Measurements from ENCODE around the gene MFRP.

MFRP gene

DNA sequence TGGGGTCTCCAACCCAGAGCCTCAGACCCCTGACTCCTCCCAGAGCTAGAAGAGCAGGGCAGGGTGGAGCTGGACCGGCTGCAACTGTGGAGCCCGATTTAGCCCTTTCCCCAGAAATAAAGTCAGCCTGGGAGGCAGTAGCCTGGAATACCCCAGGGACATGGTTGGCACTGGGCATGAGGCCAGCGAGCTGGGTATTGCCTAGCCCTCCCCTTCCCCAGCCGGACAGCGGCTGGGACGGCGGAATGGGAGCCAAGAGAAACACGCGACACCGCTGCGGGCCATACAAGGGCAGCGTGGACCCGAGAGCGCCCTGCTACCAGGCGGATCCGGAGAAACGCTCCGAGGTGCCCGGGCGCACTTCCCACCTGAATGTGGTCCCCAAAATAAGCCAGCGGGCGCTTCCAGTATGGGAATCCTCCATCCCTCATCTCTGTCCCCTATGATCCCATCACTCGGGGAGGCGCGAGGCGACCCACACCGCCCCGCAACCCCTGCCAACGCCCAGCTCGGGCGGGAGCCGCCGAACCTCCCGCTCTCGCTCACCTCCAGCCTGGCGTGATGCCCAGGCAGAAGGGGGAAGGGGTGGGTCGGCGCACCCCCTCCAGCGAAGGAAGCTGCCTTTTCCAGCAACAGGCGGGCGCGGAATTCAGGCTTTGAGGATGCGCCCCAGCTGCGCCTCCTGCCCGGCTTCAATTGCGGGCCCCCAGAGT is 30.3 kb downstream of the MFRP start:
- no peak for DNase-seq (ENCODE audit: extremely low spot score)
- TF ChIP-seq, protein P1, sequence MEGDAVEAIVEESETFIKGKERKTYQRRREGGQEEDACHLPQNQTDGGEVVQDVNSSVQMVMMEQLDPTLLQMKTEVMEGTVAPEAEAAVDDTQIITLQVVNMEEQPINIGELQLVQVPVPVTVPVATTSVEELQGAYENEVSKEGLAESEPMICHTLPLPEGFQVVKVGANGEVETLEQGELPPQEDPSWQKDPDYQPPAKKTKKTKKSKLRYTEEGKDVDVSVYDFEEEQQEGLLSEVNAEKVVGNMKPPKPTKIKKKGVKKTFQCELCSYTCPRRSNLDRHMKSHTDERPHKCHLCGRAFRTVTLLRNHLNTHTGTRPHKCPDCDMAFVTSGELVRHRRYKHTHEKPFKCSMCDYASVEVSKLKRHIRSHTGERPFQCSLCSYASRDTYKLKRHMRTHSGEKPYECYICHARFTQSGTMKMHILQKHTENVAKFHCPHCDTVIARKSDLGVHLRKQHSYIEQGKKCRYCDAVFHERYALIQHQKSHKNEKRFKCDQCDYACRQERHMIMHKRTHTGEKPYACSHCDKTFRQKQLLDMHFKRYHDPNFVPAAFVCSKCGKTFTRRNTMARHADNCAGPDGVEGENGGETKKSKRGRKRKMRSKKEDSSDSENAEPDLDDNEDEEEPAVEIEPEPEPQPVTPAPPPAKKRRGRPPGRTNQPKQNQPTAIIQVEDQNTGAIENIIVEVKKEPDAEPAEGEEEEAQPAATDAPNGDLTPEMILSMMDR (IDR thresholded peaks at IDR 0.05; ENCODE audit: control extremely low read depth, extremely low read depth, low read depth, missing control alignments), result no peak
- ChIA-PET CTCF (interaction anchor here (0.9 to 3.9 kb wide), 7 partner anchors 6 to 170 kb away, joined by 3 to 41 read pairs (median 6); no protein-coding TSS in a partner anchor), POLR2A (no interaction called here)

DNA sequence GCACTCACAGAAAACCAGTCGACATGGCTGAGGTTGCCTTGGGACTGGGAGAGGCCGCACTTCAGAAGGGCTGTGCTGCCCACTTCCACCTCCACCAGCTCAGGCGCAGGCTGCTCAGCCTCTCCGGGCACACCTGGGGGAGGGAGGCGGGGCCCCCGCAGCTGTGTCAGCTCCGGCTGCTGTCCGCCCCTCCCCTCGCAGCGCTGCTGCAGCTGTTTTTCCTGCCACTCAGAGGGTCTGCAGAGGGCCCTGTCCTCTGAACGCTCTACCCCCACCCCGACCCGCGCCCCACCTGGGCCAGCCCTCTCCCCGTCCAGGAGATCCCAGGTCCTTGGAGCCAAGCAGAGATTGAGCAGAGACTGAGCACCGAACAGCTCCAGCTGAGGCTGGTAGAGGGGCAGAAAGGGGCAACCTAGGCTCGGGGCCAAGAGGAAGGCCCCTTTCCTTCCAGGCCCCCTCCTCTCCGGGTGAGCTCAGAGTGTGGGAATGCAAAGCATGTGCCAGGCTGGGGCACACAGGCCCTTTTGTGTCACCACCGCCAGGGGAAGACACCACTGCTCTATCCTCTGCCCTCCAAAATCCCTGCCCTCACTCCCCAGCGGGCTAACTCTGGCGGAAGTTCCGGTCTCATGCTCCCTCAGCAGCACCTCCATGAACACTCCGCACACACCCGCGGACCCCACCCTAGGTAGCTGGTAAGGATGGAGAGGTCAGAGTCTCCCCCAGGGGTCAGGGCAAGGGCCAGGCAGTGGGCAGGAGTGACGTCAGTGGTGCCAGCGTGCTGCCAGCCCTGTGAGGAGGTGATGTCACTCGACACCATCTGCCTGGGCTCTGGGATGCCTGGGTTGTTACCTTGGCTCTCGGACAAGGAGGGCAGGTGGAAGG is 31.1 kb downstream of the MFRP start:
- ChIA-PET CTCF (interaction anchor here (0.9 to 3.9 kb wide), 7 partner anchors 7 to 170 kb away, joined by 3 to 41 read pairs (median 5); no protein-coding TSS in a partner anchor), POLR2A (no interaction called here)
- TF ChIP-seq, protein P1 (IDR thresholded peaks at IDR 0.05; ENCODE audit: control extremely low read depth, extremely low read depth, low read depth, missing control alignments), result no peak
- no peak for DNase-seq (ENCODE audit: extremely low spot score)

DNA sequence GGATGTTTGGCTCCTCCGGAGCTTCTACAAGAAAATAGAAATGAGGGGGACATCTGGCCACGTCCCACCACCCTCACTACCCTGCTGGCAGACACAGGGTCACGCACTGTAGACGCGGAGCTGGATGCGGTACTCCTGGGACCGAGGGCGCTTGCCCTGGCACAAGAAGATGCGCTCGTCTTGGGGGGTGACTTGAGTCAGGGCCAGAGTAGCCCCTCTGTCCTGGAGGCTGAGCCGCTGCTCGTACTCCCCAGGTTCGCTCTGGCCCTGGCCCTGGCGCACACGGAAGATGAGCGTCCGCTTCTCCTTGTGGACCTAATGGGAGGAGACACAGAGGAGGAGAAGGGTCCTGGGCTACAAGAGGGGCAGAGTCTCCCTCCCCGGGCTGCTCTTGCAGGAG is 31.8 kb downstream of the MFRP start:
- ChIA-PET CTCF (interaction anchor here (1.0 to 3.9 kb wide), 6 partner anchors 8 to 169 kb away, joined by 4 to 41 read pairs (median 6); no protein-coding TSS in a partner anchor), POLR2A (no interaction called here)
- no peak for DNase-seq (ENCODE audit: extremely low spot score)
- TF ChIP-seq, protein P1 (IDR thresholded peaks at IDR 0.05; ENCODE audit: control extremely low read depth, extremely low read depth, low read depth, missing control alignments), result no peak

DNA sequence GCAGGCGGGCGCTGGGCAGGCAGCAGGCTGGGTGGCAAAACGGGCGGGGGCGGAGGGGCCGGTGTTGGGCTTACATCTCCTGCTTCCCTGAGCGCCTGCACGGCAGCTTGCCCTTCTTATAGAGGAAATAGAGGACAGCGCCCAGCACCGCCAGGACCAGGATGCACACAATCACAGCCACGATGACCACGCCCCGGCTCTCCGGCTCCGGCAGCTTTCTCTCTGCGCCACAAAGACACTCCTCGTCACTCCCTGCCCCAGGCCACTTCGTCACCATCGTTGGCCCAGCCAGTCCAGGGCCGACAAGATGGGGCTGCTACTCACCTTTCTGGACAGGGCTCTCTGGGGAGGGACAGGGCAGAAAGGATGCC is 35.8 kb downstream of the MFRP start:
- DNase-seq (ENCODE audit: extremely low spot score), result no peak
- CTCF ChIA-PET, result interaction anchor here (0.7 to 9.7 kb wide), 5 partner anchors 12 to 105 kb away, joined by 3 to 85 read pairs (median 18); partner anchors contain the start of gene CBL
- POLR2A ChIA-PET, result no interaction called here
- TF ChIP-seq, protein P1 (IDR thresholded peaks at IDR 0.05; ENCODE audit: control extremely low read depth, extremely low read depth, low read depth, missing control alignments), result no peak

DNA sequence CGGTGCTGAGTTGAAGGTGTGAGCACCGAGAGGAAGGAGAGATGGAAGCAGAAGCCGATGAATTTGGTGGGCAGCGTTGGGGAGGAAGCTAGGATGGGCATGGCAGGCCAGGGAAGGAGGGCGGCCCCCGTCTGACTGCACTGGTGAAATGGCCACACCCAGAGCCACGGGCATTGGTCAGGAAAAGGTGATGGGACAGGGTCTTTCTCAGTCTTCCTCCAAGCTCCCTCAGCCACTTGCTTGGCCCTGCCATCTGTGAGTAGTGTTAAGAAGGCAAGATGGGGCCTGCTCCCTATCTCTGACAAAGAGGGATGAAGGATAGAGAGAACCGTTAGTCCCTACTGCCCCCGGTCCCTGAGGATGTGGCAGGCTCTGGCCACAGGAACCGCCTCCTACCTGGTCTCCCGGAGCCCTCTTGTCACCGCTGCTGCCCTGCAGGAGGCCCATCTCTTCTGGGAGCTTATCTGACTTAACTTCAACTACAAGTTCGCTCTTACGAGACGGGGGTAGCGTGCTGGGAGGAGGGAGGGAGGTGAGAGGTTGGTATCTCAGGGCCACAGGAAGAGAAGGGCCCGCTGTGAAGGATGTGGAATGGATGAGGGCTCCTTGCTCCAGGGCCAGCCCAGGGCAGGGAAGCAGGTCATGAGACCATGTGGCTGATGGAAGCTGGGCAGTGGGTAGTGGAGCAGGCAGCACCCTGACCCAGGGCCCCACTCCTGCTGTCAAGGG is 36.4 kb downstream of the MFRP start:
- ChIA-PET POLR2A (no interaction called here), CTCF (interaction anchor here (1.6 to 9.7 kb wide), 5 partner anchors 12 to 171 kb away, joined by 3 to 85 read pairs (median 18); no protein-coding TSS in a partner anchor)
- TF ChIP-seq, protein P1 (IDR thresholded peaks at IDR 0.05; ENCODE audit: control extremely low read depth, extremely low read depth, low read depth, missing control alignments), result no peak

DNA sequence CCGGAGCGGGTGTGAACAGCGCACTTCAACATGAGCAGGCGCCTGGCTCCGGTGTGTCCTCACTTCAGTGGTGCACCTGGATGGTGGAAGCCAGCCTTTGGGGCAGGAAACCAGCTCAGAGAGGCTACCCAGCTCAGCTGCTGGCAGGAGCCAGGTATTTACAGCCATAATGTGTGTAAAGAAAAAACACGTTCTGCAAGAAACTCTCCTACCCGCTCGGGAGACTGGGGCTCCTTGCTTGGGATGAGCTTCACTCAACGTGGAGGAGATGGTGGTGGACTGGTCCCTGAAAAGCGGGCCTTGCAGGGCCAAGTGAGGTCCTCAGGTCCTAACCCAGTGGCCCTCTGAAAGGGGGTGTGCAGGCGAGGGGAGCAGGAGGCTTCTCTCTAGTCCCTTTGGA is 37.1 kb downstream of the MFRP start:
- no peak for DNase-seq (ENCODE audit: extremely low spot score)
- POLR2A ChIA-PET, result no interaction called here
- CTCF ChIA-PET, result interaction anchor here (1.6 to 9.7 kb wide), 5 partner anchors 11 to 170 kb away, joined by 3 to 85 read pairs (median 18); no protein-coding TSS in a partner anchor
- TF ChIP-seq, protein P1 (IDR thresholded peaks at IDR 0.05; ENCODE audit: control extremely low read depth, extremely low read depth, low read depth, missing control alignments), result no peak

More for the DNA sequence above, 36.4 kb downstream of the MFRP start:
- no peak for DNase-seq (ENCODE audit: extremely low spot score)
